ENCODE results near the gene CCDC9.
A peak's percentile ranks its signal among the peaks of the same experiment; 100 is the strongest.

GRCh38 chr19:47273313-47274070 lies 17.2 kb downstream of the CCDC9 start:
- peak; percentile 79 for TF ChIP-seq MYC (IDR thresholded peaks at IDR 0.05; ENCODE audit: low read depth, low read length)
- no peak for TF ChIP-seq CTCF (IDR thresholded peaks at IDR 0.05; ENCODE audit: low read depth, low read length)

Data from NB4 (cell line).